Measurements from ENCODE around the gene EME1. TPM values are rescaled to one million over a fixed set of nuclear protein-coding genes. Genes with fewer than 3 reads are reported as not detected.

EME1 gene
- total RNA-seq, 1 experiment from 2014 or later: 10.6 TPM

Small RNAs within 50 kb of the gene (small RNA-seq; reads per million reads assigned to genes)
- not detected for gene RF00019

Other genes starting within 250 kb of the EME1 start
- not detected in 2 replicates for gene SAMD14, start 243.1 kb upstream of the EME1 start, total RNA-seq (2014; rRNA removed; shearing (Covaris generic); ENCODE audit: low replicate concordance)
- 41.0 and 106 TPM in 2 replicates for gene PPP1R9B, start 222.6 kb upstream of the EME1 start, total RNA-seq (2014; rRNA removed; shearing (Covaris generic); ENCODE audit: low replicate concordance)
- gene SGCA, start 207.2 kb upstream of the EME1 start, total RNA-seq (2014; rRNA removed; shearing (Covaris generic); ENCODE audit: low replicate concordance): not detected in 2 replicates
- not detected in 2 replicates for gene COL1A1, start 171.6 kb upstream of the EME1 start, total RNA-seq (2014; rRNA removed; shearing (Covaris generic); ENCODE audit: low replicate concordance)
- gene TMEM92, start 98.8 kb upstream of the EME1 start, total RNA-seq (2014; rRNA removed; shearing (Covaris generic); ENCODE audit: low replicate concordance): not detected in 2 replicates
- gene XYLT2, start 27.1 kb upstream of the EME1 start, total RNA-seq (2014; rRNA removed; shearing (Covaris generic); ENCODE audit: low replicate concordance): 11.4 and 30.4 TPM in 2 replicates
- gene MRPL27, start within 50 bp of the EME1 start, total RNA-seq (2014; rRNA removed; shearing (Covaris generic); ENCODE audit: low replicate concordance): 22.3 and 48.6 TPM in 2 replicates
- 53.3 and 68.0 TPM in 2 replicates for gene LRRC59, start 24.3 kb downstream of the EME1 start, total RNA-seq (2014; rRNA removed; shearing (Covaris generic); ENCODE audit: low replicate concordance)
- gene ACSF2, start 53.0 kb downstream of the EME1 start, total RNA-seq (2014; rRNA removed; shearing (Covaris generic); ENCODE audit: low replicate concordance): 63.5 and 67.7 TPM in 2 replicates
- not detected in 2 replicates for gene CHAD, start 95.7 kb downstream of the EME1 start, total RNA-seq (2014; rRNA removed; shearing (Covaris generic); ENCODE audit: low replicate concordance)
- 15.4 and 41.3 TPM in 2 replicates for gene RSAD1, start 105.6 kb downstream of the EME1 start, total RNA-seq (2014; rRNA removed; shearing (Covaris generic); ENCODE audit: low replicate concordance)
- 2.0 and 2.5 TPM in 2 replicates for gene MYCBPAP, start 135.2 kb downstream of the EME1 start, total RNA-seq (2014; rRNA removed; shearing (Covaris generic); ENCODE audit: low replicate concordance)
- gene EPN3, start 159.5 kb downstream of the EME1 start, total RNA-seq (2014; rRNA removed; shearing (Covaris generic); ENCODE audit: low replicate concordance): not detected in 2 replicates
- gene SPATA20, start 173.9 kb downstream of the EME1 start, total RNA-seq (2014; rRNA removed; shearing (Covaris generic); ENCODE audit: low replicate concordance): 38.8 and 76.8 TPM in 2 replicates
- gene CACNA1G, start 187.5 kb downstream of the EME1 start, total RNA-seq (2014; rRNA removed; shearing (Covaris generic); ENCODE audit: low replicate concordance): not detected in 2 replicates

Measured in Karpas-422 (cell line).